GF-D8 (cell line): ENCODE measurements around the gene AQP11.
A peak's percentile ranks its signal among the peaks of the same experiment; 100 is the strongest.
"Not testable (repeated sequence)": the region's sequence is repeated elsewhere in the genome, so short reads cannot be mapped to it uniquely, and the experiment has no call there.

Experiments
- DNase-seq: peaks from one replicate; lab custom pipeline; 2025; lab: John Stamatoyannopoulos, UW

AQP11 gene, protein sequence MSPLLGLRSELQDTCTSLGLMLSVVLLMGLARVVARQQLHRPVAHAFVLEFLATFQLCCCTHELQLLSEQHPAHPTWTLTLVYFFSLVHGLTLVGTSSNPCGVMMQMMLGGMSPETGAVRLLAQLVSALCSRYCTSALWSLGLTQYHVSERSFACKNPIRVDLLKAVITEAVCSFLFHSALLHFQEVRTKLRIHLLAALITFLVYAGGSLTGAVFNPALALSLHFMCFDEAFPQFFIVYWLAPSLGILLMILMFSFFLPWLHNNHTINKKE

DNA sequence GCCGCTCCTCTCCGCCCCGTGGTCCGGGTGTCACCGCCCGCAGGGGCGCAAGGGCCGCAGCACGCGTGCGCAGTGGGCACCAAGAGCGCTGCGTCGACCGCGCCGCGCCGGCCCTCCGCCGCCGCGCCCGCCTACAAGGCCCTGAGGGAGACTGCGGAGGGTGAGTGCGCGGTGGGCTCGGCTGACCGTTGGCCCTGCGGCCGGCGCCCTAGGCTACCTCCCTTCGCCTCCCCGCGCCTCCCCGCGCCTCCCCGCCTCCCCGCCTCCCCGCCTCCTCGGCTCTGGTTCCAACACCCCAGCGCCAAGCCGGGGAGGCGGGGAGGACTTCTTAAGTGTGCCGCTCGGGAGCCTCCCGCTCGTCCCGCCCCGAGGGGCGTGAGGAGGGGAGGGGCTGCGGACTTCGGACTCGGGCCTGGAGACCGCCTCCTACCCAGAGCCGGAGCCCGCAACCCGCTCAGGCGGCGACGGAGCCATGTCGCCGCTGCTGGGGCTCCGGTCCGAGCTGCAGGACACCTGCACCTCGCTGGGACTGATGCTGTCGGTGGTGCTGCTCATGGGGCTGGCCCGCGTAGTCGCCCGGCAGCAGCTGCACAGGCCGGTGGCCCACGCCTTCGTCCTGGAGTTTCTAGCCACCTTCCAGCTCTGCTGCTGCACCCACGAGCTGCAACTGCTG lies at the start of gene AQP11:
Gene AQP11 (plus strand): TSS at position 433 of the 673 bp plus-strand sequence. CDS start 40 bp downstream, at position 473.
- DNase-seq = peak; percentile 47

- no peak for DNase-seq
Observed at GRCh38 chr11:77542296-77542695, 47.5 kb upstream of the AQP11 start.

- DNase-seq = no peak
Observed at GRCh38 chr11:77547047-77547836, 42.5 kb upstream of the AQP11 start.

- peak; percentile 15 for DNase-seq
Observed at GRCh38 chr11:77547863-77548551, 41.7 kb upstream of the AQP11 start.

GRCh38 chr11:77548552-77549445 lies 41.0 kb upstream of the AQP11 start:
- DNase-seq = no peak

GRCh38 chr11:77551426-77551825 lies 38.3 kb upstream of the AQP11 start:
- DNase-seq = not testable (repeated sequence)

GRCh38 chr11:77557553-77557952 lies 32.2 kb upstream of the AQP11 start:
- no peak for DNase-seq

DNA sequence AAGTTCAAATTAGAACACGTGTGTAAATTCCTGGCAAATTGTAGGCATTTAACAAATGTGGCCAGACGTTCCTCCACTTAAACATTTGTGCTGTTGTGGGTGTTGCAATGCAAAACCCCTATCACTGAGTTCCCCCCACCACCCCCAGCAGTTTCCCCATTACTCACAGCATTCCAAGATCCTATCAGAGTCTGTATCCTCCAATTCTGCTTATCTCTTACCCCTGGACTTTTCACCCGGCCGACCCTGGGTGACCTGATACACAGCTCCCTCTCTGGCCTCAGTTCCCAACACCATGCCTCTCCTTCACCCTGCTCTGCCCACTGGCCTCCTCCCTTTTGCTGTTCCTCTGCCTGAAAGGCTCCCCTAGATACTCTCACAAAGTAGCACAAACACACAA lies 31.4 kb upstream of the AQP11 start:
- DNase-seq = no peak

- no peak for DNase-seq
Observed at GRCh38 chr11:77559686-77560401, 29.9 kb upstream of the AQP11 start.

DNA sequence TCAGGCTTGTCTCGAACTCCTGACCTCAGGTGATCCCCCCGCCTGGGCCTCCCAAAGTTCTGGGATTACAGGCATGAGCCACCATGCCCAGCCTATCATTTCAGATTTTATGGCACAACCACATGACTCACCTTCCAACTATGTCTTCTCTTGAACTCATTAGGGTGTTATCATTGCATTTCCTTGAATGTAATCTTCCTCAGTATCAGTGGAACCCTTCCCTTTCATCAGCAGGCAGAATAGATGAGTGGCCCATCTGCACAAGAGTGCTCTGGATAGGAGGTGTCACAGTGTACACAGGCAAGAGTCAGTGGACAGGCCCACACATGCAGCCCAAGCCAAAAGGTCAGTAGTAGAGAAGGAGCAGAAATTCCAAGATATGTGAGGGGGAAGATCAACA lies 29.1 kb upstream of the AQP11 start:
- DNase-seq = no peak

GRCh38 chr11:77561257-77561656 lies 28.5 kb upstream of the AQP11 start:
- DNase-seq = no peak

DNA sequence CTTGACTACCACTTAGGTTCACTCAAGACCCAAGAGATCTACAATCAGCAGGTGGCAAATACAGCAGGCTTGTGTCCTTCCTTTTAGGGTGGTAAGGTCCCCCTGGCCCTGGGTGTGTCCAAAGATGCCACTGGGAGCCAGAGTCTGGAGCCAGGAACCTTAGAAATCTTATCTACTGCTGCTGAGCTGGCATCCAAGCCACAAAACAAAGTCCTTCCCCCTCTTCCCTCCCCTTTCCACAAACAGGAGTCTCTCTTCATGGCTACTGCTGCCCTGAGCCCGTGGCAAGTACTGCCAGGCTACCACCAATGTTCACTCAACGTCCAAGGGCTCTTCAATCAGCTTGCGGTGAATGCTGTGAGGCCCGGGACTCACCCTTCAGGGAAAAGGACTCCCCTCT lies 21.4 kb upstream of the AQP11 start:
- DNase-seq = no peak

DNA sequence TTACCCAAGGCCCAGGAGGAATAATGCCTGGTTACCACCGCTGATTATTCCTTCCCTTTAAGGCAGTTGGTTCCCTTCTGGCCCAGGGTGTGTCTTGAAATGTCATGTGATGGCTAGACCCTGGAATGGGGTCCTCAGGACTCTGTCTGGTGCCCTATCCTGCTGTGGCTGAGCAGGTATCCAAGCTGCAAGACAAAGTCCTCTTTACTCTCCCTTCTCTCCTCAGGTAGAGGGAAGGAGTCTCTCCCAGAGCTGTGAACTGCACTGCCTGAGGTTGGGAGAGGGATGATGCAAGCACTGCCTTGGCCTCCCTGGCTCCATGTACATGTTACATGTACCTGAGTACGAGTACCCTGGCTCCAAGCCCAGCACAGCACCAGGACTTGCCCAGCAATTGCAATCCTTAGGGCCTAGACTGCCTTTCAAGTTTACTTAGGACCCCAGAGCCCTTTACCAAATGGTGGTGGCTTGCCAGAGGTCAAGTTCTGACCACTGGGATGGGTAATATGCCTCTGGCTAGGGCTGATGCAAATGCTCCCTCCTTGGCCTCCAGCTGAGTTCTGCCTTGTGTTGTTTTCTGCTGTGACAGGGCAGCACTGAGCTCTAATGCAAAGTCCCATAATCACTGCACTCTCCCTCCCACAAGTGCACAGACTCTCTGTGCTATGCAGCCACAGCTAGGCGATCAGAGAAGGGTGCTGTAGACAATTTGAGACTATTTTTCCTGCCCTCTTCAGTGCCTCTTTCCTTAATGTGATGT lies 20.7 kb upstream of the AQP11 start:
- DNase-seq = no peak

- no peak for DNase-seq
Observed at GRCh38 chr11:77569676-77570070, 20.1 kb upstream of the AQP11 start.

- DNase-seq = not testable (repeated sequence)
Observed at GRCh38 chr11:77570896-77571295, 18.9 kb upstream of the AQP11 start.

DNA sequence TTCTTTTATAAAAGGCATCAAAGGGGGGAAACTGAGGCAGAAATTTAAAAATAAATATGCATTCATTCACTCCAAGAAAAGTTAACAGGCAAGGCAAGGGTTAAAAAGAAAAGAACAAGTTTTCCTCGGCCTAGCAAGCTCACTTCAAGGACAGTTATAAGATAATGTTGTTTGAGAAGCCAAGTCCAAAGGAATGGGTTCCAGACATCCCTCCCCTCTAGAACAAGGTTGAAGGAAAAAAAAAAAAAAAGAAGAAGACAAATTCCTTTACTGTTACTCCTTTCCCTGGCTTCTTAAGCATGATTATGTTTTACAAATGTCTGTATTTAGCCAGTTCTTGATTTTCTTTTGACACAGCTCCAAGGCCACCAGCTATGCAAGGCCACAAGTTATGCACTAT lies 14.3 kb upstream of the AQP11 start:
- DNase-seq = not testable (repeated sequence)

DNA sequence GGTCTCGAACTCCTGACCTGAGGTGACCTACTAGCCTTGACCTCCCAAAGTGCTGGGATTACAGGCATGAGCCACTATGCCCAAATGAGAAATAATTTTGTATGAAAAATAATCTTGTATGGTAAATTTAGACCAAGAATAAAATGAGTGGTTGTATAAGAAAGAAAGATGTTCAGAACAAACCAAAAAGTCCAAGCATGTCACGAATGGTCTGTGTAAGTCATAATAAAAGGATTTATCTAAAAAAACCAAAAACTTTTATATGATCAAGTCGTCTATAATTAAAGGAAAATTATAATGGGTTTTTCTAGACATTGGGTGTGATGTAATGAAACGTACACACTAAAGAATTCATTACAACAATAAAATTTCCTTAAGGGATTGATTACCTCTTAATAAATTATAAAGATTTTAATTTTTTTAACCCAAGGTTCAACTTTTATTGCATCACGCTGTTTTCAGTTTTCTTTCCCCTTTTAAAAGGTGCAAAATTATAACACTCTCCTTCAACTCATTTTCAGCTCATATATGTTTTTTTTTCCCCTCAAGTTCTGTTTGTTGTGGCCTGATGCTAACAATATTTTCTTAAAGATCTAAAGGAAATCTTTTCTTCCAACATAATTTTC lies 8.9 kb upstream of the AQP11 start:
- DNase-seq = no peak

DNA sequence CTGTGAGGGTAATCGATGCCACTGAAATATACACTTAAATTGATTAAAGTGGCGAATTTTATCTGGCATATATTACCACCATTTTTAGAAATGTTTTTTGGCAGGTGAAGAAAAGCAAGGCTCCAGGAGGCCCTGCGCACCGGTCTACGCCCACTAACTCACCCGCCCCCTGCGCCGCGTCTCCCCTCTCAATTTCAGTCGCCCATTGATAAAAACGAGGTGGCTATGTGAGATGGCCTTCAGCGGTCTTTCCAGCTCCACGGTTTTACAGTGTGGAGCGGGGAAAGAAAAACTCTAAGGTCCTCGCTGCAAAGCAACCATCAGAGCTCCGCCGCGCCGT lies 602 bp upstream of the AQP11 start:
- no peak for DNase-seq

DNA sequence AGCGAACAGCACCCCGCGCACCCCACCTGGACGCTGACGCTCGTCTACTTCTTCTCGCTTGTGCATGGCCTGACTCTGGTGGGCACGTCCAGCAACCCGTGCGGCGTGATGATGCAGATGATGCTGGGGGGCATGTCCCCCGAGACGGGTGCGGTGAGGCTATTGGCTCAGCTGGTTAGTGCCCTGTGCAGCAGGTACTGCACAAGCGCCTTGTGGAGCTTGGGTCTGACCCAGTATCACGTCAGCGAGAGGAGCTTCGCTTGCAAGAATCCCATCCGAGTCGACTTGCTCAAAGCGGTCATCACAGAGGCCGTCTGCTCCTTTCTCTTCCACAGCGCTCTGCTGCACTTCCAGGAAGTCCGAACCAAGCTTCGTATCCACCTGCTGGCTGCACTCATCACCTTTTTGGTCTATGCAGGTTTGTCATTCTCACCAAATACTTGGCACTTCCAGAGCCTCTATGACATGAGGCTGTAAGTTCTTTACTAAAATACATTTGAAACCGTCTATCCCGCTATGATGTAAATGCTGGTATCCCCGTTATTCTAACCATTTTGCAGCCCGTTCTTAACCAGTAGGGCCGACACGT lies 535 bp downstream of the AQP11 start:
- DNase-seq = no peak
